H1 (cell line): ENCODE data around the gene PROX2. TPM values are rescaled to one million over a fixed set of nuclear protein-coding genes. Genes with fewer than 3 reads are reported as not detected.

Source experiments
- YY1 ChIP-seq: IDR thresholded peaks from 2 replicates; pipeline ENCODE4 v1.6.1; 2011; ENCODE audit warnings: low read depth, mild to moderate bottlenecking, low read length
- polyA plus RNA-seq, 7 experiments: library from polyadenylated mRNA; depleted of rRNA in 3 of 7; stranded (reverse) in 5 of 7; unstranded in 2 of 7; fragments of >200 nt in 5 of 7; fragments of 200-250 nt in 2 of 7; gene quantifications; 1 replicate in 5 of 7; 2 replicates in 1 of 7; 4 replicates in 1 of 7; pipeline versions ENCODE4 v1.2.1 to v1.2.3, GENCODE V29; 2011 to 2013; ENCODE audit warnings: missing spikeins in 2 of 7, mixed read lengths in 2 of 7
- total RNA-seq: library from RNA; stranded (reverse); fragmentation: NEBNext Ultra II Directional; extraction: Animal tissue kit (Norgen Biotek cat#: 25700); gene quantifications from 2 replicates; pipeline ENCODE4 v1.2.1, GENCODE V29; 2021
- TF ChIP-seq, protein P1 (sequence below): fragments of 300-600 bp; sonication (generic); IDR thresholded peaks from 2 replicates; pipeline ENCODE4 v1.7.1; 2012; ENCODE audit warnings: low read length, moderate library complexity, mild to moderate bottlenecking, inconsistent platforms; ENCODE audit not compliant: insufficient replicate concordance

Gene PROX2
- total and polyA plus RNA-seq, 2 of the 8 experiments (the other 6 are each of a cell fraction or from before 2014, with no cell fraction given), result 0.03 TPM; not detected in 1

- TF ChIP-seq, protein P1, sequence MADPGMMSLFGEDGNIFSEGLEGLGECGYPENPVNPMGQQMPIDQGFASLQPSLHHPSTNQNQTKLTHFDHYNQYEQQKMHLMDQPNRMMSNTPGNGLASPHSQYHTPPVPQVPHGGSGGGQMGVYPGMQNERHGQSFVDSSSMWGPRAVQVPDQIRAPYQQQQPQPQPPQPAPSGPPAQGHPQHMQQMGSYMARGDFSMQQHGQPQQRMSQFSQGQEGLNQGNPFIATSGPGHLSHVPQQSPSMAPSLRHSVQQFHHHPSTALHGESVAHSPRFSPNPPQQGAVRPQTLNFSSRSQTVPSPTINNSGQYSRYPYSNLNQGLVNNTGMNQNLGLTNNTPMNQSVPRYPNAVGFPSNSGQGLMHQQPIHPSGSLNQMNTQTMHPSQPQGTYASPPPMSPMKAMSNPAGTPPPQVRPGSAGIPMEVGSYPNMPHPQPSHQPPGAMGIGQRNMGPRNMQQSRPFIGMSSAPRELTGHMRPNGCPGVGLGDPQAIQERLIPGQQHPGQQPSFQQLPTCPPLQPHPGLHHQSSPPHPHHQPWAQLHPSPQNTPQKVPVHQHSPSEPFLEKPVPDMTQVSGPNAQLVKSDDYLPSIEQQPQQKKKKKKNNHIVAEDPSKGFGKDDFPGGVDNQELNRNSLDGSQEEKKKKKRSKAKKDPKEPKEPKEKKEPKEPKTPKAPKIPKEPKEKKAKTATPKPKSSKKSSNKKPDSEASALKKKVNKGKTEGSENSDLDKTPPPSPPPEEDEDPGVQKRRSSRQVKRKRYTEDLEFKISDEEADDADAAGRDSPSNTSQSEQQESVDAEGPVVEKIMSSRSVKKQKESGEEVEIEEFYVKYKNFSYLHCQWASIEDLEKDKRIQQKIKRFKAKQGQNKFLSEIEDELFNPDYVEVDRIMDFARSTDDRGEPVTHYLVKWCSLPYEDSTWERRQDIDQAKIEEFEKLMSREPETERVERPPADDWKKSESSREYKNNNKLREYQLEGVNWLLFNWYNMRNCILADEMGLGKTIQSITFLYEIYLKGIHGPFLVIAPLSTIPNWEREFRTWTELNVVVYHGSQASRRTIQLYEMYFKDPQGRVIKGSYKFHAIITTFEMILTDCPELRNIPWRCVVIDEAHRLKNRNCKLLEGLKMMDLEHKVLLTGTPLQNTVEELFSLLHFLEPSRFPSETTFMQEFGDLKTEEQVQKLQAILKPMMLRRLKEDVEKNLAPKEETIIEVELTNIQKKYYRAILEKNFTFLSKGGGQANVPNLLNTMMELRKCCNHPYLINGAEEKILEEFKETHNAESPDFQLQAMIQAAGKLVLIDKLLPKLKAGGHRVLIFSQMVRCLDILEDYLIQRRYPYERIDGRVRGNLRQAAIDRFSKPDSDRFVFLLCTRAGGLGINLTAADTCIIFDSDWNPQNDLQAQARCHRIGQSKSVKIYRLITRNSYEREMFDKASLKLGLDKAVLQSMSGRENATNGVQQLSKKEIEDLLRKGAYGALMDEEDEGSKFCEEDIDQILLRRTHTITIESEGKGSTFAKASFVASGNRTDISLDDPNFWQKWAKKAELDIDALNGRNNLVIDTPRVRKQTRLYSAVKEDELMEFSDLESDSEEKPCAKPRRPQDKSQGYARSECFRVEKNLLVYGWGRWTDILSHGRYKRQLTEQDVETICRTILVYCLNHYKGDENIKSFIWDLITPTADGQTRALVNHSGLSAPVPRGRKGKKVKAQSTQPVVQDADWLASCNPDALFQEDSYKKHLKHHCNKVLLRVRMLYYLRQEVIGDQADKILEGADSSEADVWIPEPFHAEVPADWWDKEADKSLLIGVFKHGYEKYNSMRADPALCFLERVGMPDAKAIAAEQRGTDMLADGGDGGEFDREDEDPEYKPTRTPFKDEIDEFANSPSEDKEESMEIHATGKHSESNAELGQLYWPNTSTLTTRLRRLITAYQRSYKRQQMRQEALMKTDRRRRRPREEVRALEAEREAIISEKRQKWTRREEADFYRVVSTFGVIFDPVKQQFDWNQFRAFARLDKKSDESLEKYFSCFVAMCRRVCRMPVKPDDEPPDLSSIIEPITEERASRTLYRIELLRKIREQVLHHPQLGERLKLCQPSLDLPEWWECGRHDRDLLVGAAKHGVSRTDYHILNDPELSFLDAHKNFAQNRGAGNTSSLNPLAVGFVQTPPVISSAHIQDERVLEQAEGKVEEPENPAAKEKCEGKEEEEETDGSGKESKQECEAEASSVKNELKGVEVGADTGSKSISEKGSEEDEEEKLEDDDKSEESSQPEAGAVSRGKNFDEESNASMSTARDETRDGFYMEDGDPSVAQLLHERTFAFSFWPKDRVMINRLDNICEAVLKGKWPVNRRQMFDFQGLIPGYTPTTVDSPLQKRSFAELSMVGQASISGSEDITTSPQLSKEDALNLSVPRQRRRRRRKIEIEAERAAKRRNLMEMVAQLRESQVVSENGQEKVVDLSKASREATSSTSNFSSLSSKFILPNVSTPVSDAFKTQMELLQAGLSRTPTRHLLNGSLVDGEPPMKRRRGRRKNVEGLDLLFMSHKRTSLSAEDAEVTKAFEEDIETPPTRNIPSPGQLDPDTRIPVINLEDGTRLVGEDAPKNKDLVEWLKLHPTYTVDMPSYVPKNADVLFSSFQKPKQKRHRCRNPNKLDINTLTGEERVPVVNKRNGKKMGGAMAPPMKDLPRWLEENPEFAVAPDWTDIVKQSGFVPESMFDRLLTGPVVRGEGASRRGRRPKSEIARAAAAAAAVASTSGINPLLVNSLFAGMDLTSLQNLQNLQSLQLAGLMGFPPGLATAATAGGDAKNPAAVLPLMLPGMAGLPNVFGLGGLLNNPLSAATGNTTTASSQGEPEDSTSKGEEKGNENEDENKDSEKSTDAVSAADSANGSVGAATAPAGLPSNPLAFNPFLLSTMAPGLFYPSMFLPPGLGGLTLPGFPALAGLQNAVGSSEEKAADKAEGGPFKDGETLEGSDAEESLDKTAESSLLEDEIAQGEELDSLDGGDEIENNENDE, result no peak
- no peak for TF ChIP-seq YY1
These were observed 17.9 kb downstream of the PROX2 start (continued) for GRCh38 chr14:74858022-74858421.
